Measurements from ENCODE around the gene ARID2. TPM values are rescaled to one million over a fixed set of nuclear protein-coding genes. Genes with fewer than 3 reads are reported as not detected.

The ARID2 gene
- total and polyA plus RNA-seq, 10 donors: 5.7 to 59.6 (median 42.6) TPM

- WGBS, 5 donors: 44 to 58% (median 53%) methylated on average over 8 of the region's 8 CpGs
These were observed 149.2 kb downstream of the ARID2 start for GRCh38 chr12:45878630-45879255.

GRCh38 chr12:45879363-45879895 lies 149.9 kb downstream of the ARID2 start:
- Histone ChIP-seq H3K4me3 (no peak overlapping the region), H3K9me3 (peaks cover 0 to 3% (median 0%) of the 10 kb centered on the region in 8 donors), H3K27me3 (replicated peaks in 1 of 7) (no peaks in the 10 kb centered on the region), H3K36me3 (peaks cover 0 to 74% (median 18%) of the 10 kb centered on the region in 6 donors), H3K27ac (peak overlapping the region in 7 of 8 donors; percentile 30 to 74 (median 57)), H3K4me1 (peaks cover 4 to 33% (median 17%) of the 10 kb centered on the region in 6 donors)
- TF ChIP-seq POLR2A (IDR thresholded peaks at IDR 0.05): no peak
- no peak for TF ChIP-seq CTCF (IDR thresholded peaks at IDR 0.05 in 8 of 11, conservative IDR thresholded peaks at IDR 0.05 in 3 of 11)
- TF ChIP-seq POLR2AphosphoS5 (IDR thresholded peaks at IDR 0.05): no peak
- DNase-seq: no peak
- intact Hi-C loops (cut with DNase I; ENCODE audit: low total_unique reads): no loop called here
- 70 to 88% (median 85%) methylated on average over 2 of the region's 2 CpGs for WGBS, 5 donors

More at GRCh38 chr12:45878630-45879255, 149.2 kb downstream of the ARID2 start:
- Histone ChIP-seq H3K9me3 (no peaks in the 10 kb centered on the region), H3K4me1 (peaks cover 4 to 33% (median 17%) of the 10 kb centered on the region in 6 donors), H3K27me3 (replicated peaks in 1 of 7) (no peaks in the 10 kb centered on the region), H3K27ac (peak overlapping the region; percentile 16 to 74 (median 56)), H3K4me3 (no peak overlapping the region), H3K36me3 (peaks cover 0 to 74% (median 23%) of the 10 kb centered on the region in 6 donors)
- TF ChIP-seq CTCF (IDR thresholded peaks at IDR 0.05 in 8 of 11, conservative IDR thresholded peaks at IDR 0.05 in 3 of 11) (no peak), POLR2A (IDR thresholded peaks at IDR 0.05) (no peak), POLR2AphosphoS5 (IDR thresholded peaks at IDR 0.05) (no peak)
- DNase-seq: no peak
- intact Hi-C loops (cut with DNase I; ENCODE audit: low total_unique reads): no loop called here

- Histone ChIP-seq H3K27me3 (replicated peaks in 1 of 7) (no peaks in the 10 kb centered on the region), H3K9me3 (peaks cover 0 to 14% (median 8%) of the 10 kb centered on the region in 8 donors), H3K36me3 (peaks cover 0 to 74% (median 13%) of the 10 kb centered on the region in 6 donors), H3K4me3 (no peak overlapping the region), H3K27ac (no peak overlapping the region), H3K4me1 (peaks cover 4 to 33% (median 17%) of the 10 kb centered on the region in 6 donors)
- WGBS, 5 donors: 83 to 92% (median 90%) methylated on average over 2 of the region's 2 CpGs
- DNase-seq: no peak
- intact Hi-C loops (cut with DNase I; ENCODE audit: low total_unique reads): loop anchor here (10.0 kb wide), 1 partner anchor 106 kb away; no protein-coding TSS in a partner anchor
- TF ChIP-seq POLR2AphosphoS5 (IDR thresholded peaks at IDR 0.05) (no peak), CTCF (IDR thresholded peaks at IDR 0.05 in 8 of 11, conservative IDR thresholded peaks at IDR 0.05 in 3 of 11) (no peak), POLR2A (IDR thresholded peaks at IDR 0.05) (no peak)
These were observed 151.0 kb downstream of the ARID2 start for GRCh38 chr12:45880533-45880932.

GRCh38 chr12:45883187-45883586 lies 153.7 kb downstream of the ARID2 start:
- H3K36me3 ChIP-seq: peaks cover 0 to 70% (median 16%) of the 10 kb centered on the region in 6 donors
- TF ChIP-seq POLR2A (IDR thresholded peaks at IDR 0.05): no peak
- TF ChIP-seq POLR2AphosphoS5 (IDR thresholded peaks at IDR 0.05): no peak
- TF ChIP-seq CTCF (IDR thresholded peaks at IDR 0.05 in 8 of 11, conservative IDR thresholded peaks at IDR 0.05 in 3 of 11): no peak
- peaks cover 4 to 25% (median 14%) of the 10 kb centered on the region in 6 donors for H3K4me1 ChIP-seq
- intact Hi-C loops (cut with DNase I; ENCODE audit: low total_unique reads): loop anchor here (10.0 kb wide), 1 partner anchor 108 kb away; no protein-coding TSS in a partner anchor
- no peak overlapping the region for H3K27ac ChIP-seq
- no peak for DNase-seq
- WGBS, 5 donors: 98 to 100% (median 98%) methylated on average over 1 of the region's 1 CpG
- no peak overlapping the region for H3K4me3 ChIP-seq
- peaks cover 0 to 20% (median 13%) of the 10 kb centered on the region in 8 donors for H3K9me3 ChIP-seq
- no peaks in the 10 kb centered on the region for H3K27me3 ChIP-seq (replicated peaks in 1 of 7)
